ENCODE results near the gene RGR.

DNA sequence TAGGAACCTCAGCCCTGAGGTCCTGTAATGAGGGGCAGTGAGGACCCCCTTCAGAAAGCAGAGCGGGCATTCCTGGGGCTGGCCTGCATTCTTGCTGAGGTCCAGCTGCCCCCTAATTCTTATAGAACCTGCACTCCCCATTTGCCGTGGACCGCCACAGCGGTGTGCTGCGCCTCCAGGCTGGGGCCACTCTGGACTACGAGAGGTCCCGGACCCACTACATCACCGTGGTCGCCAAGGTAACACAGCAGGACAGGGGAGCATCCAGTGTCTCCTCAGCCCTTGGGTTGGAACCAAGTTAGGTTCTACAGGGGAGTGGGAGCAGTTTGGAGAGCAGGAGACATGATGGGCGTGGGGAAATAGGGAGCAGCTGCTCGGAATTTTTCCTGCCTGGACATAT, 43.2 kb upstream of the RGR start:
- no peak for TF ChIP-seq EZH2 (IDR thresholded peaks at IDR 0.05; ENCODE audit: low read length)
- TF ChIP-seq, protein P1, sequence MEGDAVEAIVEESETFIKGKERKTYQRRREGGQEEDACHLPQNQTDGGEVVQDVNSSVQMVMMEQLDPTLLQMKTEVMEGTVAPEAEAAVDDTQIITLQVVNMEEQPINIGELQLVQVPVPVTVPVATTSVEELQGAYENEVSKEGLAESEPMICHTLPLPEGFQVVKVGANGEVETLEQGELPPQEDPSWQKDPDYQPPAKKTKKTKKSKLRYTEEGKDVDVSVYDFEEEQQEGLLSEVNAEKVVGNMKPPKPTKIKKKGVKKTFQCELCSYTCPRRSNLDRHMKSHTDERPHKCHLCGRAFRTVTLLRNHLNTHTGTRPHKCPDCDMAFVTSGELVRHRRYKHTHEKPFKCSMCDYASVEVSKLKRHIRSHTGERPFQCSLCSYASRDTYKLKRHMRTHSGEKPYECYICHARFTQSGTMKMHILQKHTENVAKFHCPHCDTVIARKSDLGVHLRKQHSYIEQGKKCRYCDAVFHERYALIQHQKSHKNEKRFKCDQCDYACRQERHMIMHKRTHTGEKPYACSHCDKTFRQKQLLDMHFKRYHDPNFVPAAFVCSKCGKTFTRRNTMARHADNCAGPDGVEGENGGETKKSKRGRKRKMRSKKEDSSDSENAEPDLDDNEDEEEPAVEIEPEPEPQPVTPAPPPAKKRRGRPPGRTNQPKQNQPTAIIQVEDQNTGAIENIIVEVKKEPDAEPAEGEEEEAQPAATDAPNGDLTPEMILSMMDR (optimal IDR thresholded peaks at IDR 0.05 in 1 of 3, IDR thresholded peaks at IDR 0.05 in 1 of 3, conservative IDR thresholded peaks at IDR 0.05 in 1 of 3; ENCODE audit: extremely low read depth in 1 of 3, insufficient read depth in 2 of 3, low read length in 3 of 3), result no peak

Data from keratinocyte (primary cell).